Measurements from ENCODE around the gene NOTUM. TPM values are rescaled to one million over a fixed set of nuclear protein-coding genes. Genes with fewer than 3 reads are reported as not detected.

NOTUM gene
- total RNA-seq, 1 donor from 2014 or later: not detected

Other genes starting within 250 kb of the NOTUM start
- 17.0 TPM for gene SLC25A10, start 248.9 kb downstream of the NOTUM start, total RNA-seq
- 0.26 TPM for gene GCGR, start 157.0 kb downstream of the NOTUM start, total RNA-seq
- gene MCRIP1, start 127.9 kb downstream of the NOTUM start, total RNA-seq: 63.2 TPM
- gene PPP1R27, start 126.1 kb downstream of the NOTUM start, total RNA-seq: not detected
- 575 TPM for gene P4HB, start 100.7 kb downstream of the NOTUM start, total RNA-seq
- gene ARHGDIA, start 89.8 kb downstream of the NOTUM start, total RNA-seq: 521 TPM
- gene ALYREF, start 69.6 kb downstream of the NOTUM start, total RNA-seq: 46.2 TPM
- gene ANAPC11, start 69.5 kb downstream of the NOTUM start, total RNA-seq: 102 TPM
- gene NPB, start 58.9 kb downstream of the NOTUM start, total RNA-seq: not detected
- 33.9 TPM for gene PCYT2, start 49.8 kb downstream of the NOTUM start, total RNA-seq
- 16.9 TPM for gene SIRT7, start 43.0 kb downstream of the NOTUM start, total RNA-seq
- 29.7 TPM for gene MAFG, start 33.5 kb downstream of the NOTUM start, total RNA-seq
- 9.5 TPM for gene PYCR1, start 23.9 kb downstream of the NOTUM start, total RNA-seq
- gene MYADML2, start 14.0 kb downstream of the NOTUM start, total RNA-seq: not detected
- 31.5 TPM for gene ASPSCR1, start 16.4 kb upstream of the NOTUM start, total RNA-seq
- 47.0 TPM for gene CENPX, start 61.7 kb upstream of the NOTUM start, total RNA-seq
- gene LRRC45, start 62.1 kb upstream of the NOTUM start, total RNA-seq: 7.0 TPM
- gene RAC3, start 70.5 kb upstream of the NOTUM start, total RNA-seq: 15.5 TPM
- gene DCXR, start 76.5 kb upstream of the NOTUM start, total RNA-seq: 157 TPM
- gene RFNG, start 90.6 kb upstream of the NOTUM start, total RNA-seq: 46.1 TPM
- gene GPS1, start 90.7 kb upstream of the NOTUM start, total RNA-seq: 85.8 TPM
- 103 TPM for gene DUS1L, start 104.6 kb upstream of the NOTUM start, total RNA-seq
- gene FASN, start 137.0 kb upstream of the NOTUM start, total RNA-seq: 1,109 TPM